ENCODE data around the gene TMPRSS11F. TPM values are rescaled to one million over a fixed set of nuclear protein-coding genes. Genes with fewer than 3 reads are reported as not detected.
"Not testable (repeated sequence)": the region's sequence is repeated elsewhere in the genome, so short reads cannot be mapped to it uniquely, and the experiment has no call there.

TMPRSS11F gene
- not detected for total RNA-seq

- ATAC-seq (no peak), DNase-seq (ENCODE audit: low spot score) (no peak)
- intact Hi-C loops (cut with DNase I), result no loop called here
Observed at GRCh38 chr4:68129793-68130192, at the start of gene TMPRSS11F. Gene TMPRSS11F, minus strand, starts transcription at chr4:68129869. Its CDS starts 49 bp downstream, at chr4:68129820.

- DNase-seq (ENCODE audit: low spot score) (no peak), ATAC-seq (no peak)
- intact Hi-C loops (cut with DNase I), result no loop called here
Observed at GRCh38 chr4:68176904-68177303, 47.2 kb upstream of the TMPRSS11F start.

- DNase-seq (ENCODE audit: low spot score) (no peak), ATAC-seq (no peak)
- intact Hi-C loops (cut with DNase I), result no loop called here
Observed at GRCh38 chr4:68176500-68176899, 46.8 kb upstream of the TMPRSS11F start.

GRCh38 chr4:68175562-68176155 is 46.0 kb upstream of the TMPRSS11F start:
- intact Hi-C loops (cut with DNase I), result no loop called here
- peak; percentile 48 for ATAC-seq
- no peak for DNase-seq (ENCODE audit: low spot score)

GRCh38 chr4:68174389-68174788 is 44.7 kb upstream of the TMPRSS11F start:
- intact Hi-C loops (cut with DNase I); ATAC-seq: not testable (repeated sequence)

GRCh38 chr4:68172147-68172546 is 42.5 kb upstream of the TMPRSS11F start:
- DNase-seq (ENCODE audit: low spot score); intact Hi-C loops (cut with DNase I); ATAC-seq: not testable (repeated sequence)

More at GRCh38 chr4:68174389-68174788, 44.7 kb upstream of the TMPRSS11F start:
- not testable (repeated sequence) for DNase-seq (ENCODE audit: low spot score)

GRCh38 chr4:68167706-68168105 is 38.0 kb upstream of the TMPRSS11F start:
- intact Hi-C loops (cut with DNase I), result no loop called here
- no peak for DNase-seq (ENCODE audit: low spot score)
- ATAC-seq, result no peak

- intact Hi-C loops (cut with DNase I), result no loop called here
- DNase-seq (ENCODE audit: low spot score) (no peak), ATAC-seq (no peak)
Observed at GRCh38 chr4:68167166-68167565, 37.5 kb upstream of the TMPRSS11F start.

- DNase-seq (ENCODE audit: low spot score), result no peak
- intact Hi-C loops (cut with DNase I), result no loop called here
- no peak for ATAC-seq
Observed at GRCh38 chr4:68163754-68164153, 34.1 kb upstream of the TMPRSS11F start.

- no peak for ATAC-seq
- DNase-seq (ENCODE audit: low spot score), result no peak
- intact Hi-C loops (cut with DNase I), result no loop called here
Observed at GRCh38 chr4:68162196-68162595, 32.5 kb upstream of the TMPRSS11F start.

- intact Hi-C loops (cut with DNase I), result no loop called here
- no peak for ATAC-seq
- DNase-seq (ENCODE audit: low spot score), result no peak
Observed at GRCh38 chr4:68152411-68152810, 22.7 kb upstream of the TMPRSS11F start.

- intact Hi-C loops (cut with DNase I), result no loop called here
- no peak for DNase-seq (ENCODE audit: low spot score)
- ATAC-seq, result no peak
Observed at GRCh38 chr4:68148800-68149685, 19.4 kb upstream of the TMPRSS11F start.

- ATAC-seq (no peak), DNase-seq (ENCODE audit: low spot score) (no peak)
- intact Hi-C loops (cut with DNase I), result no loop called here
Observed at GRCh38 chr4:68147079-68147478, 17.4 kb upstream of the TMPRSS11F start.

- intact Hi-C loops (cut with DNase I), result no loop called here
- no peak for ATAC-seq
Observed at GRCh38 chr4:68145261-68145660, 15.6 kb upstream of the TMPRSS11F start.

GRCh38 chr4:68141852-68142251 is 12.2 kb upstream of the TMPRSS11F start:
- no peak for DNase-seq (ENCODE audit: low spot score)
- intact Hi-C loops (cut with DNase I), result no loop called here
- no peak for ATAC-seq

More at GRCh38 chr4:68145261-68145660, 15.6 kb upstream of the TMPRSS11F start:
- DNase-seq (ENCODE audit: low spot score), result no peak

GRCh38 chr4:68132342-68132741 is 2.7 kb upstream of the TMPRSS11F start:
- intact Hi-C loops (cut with DNase I), result no loop called here
- ATAC-seq (no peak), DNase-seq (ENCODE audit: low spot score) (no peak)

- ATAC-seq (no peak), DNase-seq (ENCODE audit: low spot score) (no peak)
- intact Hi-C loops (cut with DNase I), result no loop called here
Observed at GRCh38 chr4:68124262-68124661, 5.4 kb downstream of the TMPRSS11F start.

GRCh38 chr4:68123525-68123924 is 6.1 kb downstream of the TMPRSS11F start:
- no peak for ATAC-seq
- no peak for DNase-seq (ENCODE audit: low spot score)
- intact Hi-C loops (cut with DNase I), result no loop called here

GRCh38 chr4:68119921-68120320 is 9.7 kb downstream of the TMPRSS11F start:
- no peak for DNase-seq (ENCODE audit: low spot score)
- ATAC-seq, result no peak
- intact Hi-C loops (cut with DNase I), result no loop called here

- DNase-seq (ENCODE audit: low spot score) (no peak), ATAC-seq (no peak)
- intact Hi-C loops (cut with DNase I), result no loop called here
Observed at GRCh38 chr4:68110441-68110840, 19.2 kb downstream of the TMPRSS11F start.

Measured in sciatic nerve (tissue), 2 donors.